ENCODE data around the gene MTA1. TPM values are rescaled to one million over a fixed set of nuclear protein-coding genes. Genes with fewer than 3 reads are reported as not detected.
A peak's percentile ranks its signal among the peaks of the same experiment; 100 is the strongest.

MTA1 gene
- total RNA-seq, 2 donors from 2014 or later = 99.0 to 99.7 TPM

- ATAC-seq (no peak), DNase-seq (no peak)
- H3K9me3 ChIP-seq (ENCODE audit: control insufficient read depth, low read length, poor library complexity, severe bottlenecking) = no peaks in the 10 kb centered on the region
- Mint-ChIP-seq H3K4me3 (no peak overlapping the region), H3K4me1 (peaks cover 2% of the 10 kb centered on the region), H3K27me3 (no peaks in the 10 kb centered on the region), H3K27ac (no peak overlapping the region), H3K36me3 (ENCODE audit: low read depth) (no peaks in the 10 kb centered on the region)
Measured at GRCh38 chr14:105453847-105454246, 34.2 kb downstream of the MTA1 start.

DNA sequence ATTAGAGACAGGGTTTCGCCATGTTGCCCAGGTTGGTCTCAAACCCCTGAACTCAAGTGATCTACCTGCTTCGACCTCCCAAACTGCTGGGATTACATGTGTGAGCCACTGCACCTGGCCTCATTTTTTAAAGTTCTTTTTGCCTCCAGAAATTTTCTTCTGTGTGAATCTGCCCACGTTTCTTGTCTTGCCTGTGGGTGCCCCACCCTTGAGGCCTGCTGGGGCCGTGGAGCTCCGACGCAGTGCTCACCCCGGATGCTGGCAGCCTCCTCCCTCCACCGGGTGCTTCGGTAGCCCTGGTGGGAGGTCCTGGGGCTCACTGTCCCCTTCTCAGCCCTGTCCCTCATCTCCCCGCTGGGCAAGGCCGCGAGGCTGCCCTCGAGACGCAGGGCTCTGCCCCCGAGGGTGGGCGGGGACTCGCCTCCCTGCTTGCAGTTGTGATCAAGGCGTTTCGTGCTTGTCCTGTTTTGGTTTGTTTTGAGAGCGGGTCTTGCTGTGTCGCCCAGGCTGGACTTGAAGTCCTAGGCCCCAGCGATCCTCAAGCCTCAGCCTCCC is 35.5 kb downstream of the MTA1 start:
- Mint-ChIP-seq H3K27ac (peak overlapping the region; percentile 9), H3K36me3 (ENCODE audit: low read depth) (no peaks in the 10 kb centered on the region), H3K27me3 (no peaks in the 10 kb centered on the region), H3K4me1 (peaks cover 2% of the 10 kb centered on the region), H3K4me3 (no peak overlapping the region)
- H3K9me3 ChIP-seq (ENCODE audit: control insufficient read depth, low read length, poor library complexity, severe bottlenecking) = no peaks in the 10 kb centered on the region
- no peak for ATAC-seq
- no peak for DNase-seq

GRCh38 chr14:105455766-105456660 is 36.4 kb downstream of the MTA1 start:
- no peak for DNase-seq
- H3K27me3 Mint-ChIP-seq = no peaks in the 10 kb centered on the region
- no peaks in the 10 kb centered on the region for H3K9me3 ChIP-seq (ENCODE audit: control insufficient read depth, low read length, poor library complexity, severe bottlenecking)
- no peak overlapping the region for H3K4me3 Mint-ChIP-seq
- no peak overlapping the region for H3K27ac Mint-ChIP-seq
- H3K4me1 Mint-ChIP-seq = peaks cover 2% of the 10 kb centered on the region
- H3K36me3 Mint-ChIP-seq (ENCODE audit: low read depth) = no peaks in the 10 kb centered on the region
- no peak for ATAC-seq

- H3K9me3 ChIP-seq (ENCODE audit: control insufficient read depth, low read length, poor library complexity, severe bottlenecking) = no peaks in the 10 kb centered on the region
- Mint-ChIP-seq H3K4me3 (no peak overlapping the region), H3K27me3 (no peaks in the 10 kb centered on the region), H3K4me1 (peaks cover 2% of the 10 kb centered on the region), H3K27ac (no peak overlapping the region), H3K36me3 (ENCODE audit: low read depth) (no peaks in the 10 kb centered on the region)
- no peak for DNase-seq
- ATAC-seq = no peak
Measured at GRCh38 chr14:105456736-105457617, 37.4 kb downstream of the MTA1 start.

DNA sequence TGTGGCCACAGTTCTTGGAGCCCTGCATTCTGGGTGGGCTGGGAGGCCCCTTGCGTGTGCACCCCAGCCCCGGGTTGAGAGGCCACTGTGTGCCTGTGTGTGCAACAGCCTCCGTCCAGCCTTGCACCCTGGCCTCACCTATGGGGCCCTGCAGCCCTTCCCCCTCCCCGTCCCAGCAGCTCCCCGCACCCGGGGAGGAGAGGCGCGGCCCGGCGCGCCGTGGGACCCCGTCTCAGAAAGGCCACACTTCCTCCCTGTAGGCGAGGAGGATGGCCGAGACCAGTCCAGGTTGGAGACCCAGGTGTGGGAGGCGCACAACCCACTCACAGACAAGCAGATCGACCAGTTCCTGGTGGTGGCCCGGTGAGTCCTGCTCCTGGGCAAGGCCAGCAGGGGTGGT is 38.4 kb downstream of the MTA1 start:
- no peaks in the 10 kb centered on the region for H3K36me3 Mint-ChIP-seq (ENCODE audit: low read depth)

DNA sequence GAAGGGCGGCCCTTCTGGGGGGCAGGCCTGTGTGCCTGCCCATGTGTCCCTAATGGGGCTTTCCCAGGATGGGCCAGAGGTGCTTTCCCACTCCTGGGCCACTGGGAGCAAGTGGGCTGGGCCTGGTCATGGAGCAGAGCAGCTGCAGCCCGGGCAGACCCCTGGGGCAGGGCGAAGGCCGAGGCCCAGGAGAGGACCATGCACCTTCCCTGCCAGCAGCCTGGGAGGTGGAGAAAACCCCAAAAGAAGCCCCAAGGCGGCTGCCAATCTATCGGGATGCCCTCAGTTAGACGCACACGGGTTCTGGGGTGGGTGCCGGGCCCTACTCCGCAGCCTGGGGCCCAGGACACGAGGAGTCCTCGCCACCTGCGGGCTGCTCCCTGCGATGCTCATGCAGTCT is 38.9 kb downstream of the MTA1 start:
- ATAC-seq (no peak), DNase-seq (no peak)
- no peaks in the 10 kb centered on the region for H3K9me3 ChIP-seq (ENCODE audit: control insufficient read depth, low read length, poor library complexity, severe bottlenecking)
- Mint-ChIP-seq H3K27ac (no peak overlapping the region), H3K4me1 (peaks cover 2% of the 10 kb centered on the region), H3K4me3 (no peak overlapping the region), H3K27me3 (no peaks in the 10 kb centered on the region), H3K36me3 (ENCODE audit: low read depth) (no peaks in the 10 kb centered on the region)

More for the DNA sequence above, 38.4 kb downstream of the MTA1 start:
- Mint-ChIP-seq H3K27ac (no peak overlapping the region), H3K4me3 (no peak overlapping the region), H3K4me1 (peaks cover 2% of the 10 kb centered on the region), H3K27me3 (no peaks in the 10 kb centered on the region)
- ATAC-seq (no peak), DNase-seq (no peak)
- no peaks in the 10 kb centered on the region for H3K9me3 ChIP-seq (ENCODE audit: control insufficient read depth, low read length, poor library complexity, severe bottlenecking)

- ATAC-seq (no peak), DNase-seq (no peak)
- no peak overlapping the region for H3K4me3 Mint-ChIP-seq
- H3K27me3 Mint-ChIP-seq = no peaks in the 10 kb centered on the region
- H3K9me3 ChIP-seq (ENCODE audit: control insufficient read depth, low read length, poor library complexity, severe bottlenecking) = no peaks in the 10 kb centered on the region
- H3K4me1 Mint-ChIP-seq = peaks cover 2% of the 10 kb centered on the region
- H3K36me3 Mint-ChIP-seq (ENCODE audit: low read depth) = no peaks in the 10 kb centered on the region
- no peak overlapping the region for H3K27ac Mint-ChIP-seq
Measured at GRCh38 chr14:105460116-105460515, 40.5 kb downstream of the MTA1 start.

DNA sequence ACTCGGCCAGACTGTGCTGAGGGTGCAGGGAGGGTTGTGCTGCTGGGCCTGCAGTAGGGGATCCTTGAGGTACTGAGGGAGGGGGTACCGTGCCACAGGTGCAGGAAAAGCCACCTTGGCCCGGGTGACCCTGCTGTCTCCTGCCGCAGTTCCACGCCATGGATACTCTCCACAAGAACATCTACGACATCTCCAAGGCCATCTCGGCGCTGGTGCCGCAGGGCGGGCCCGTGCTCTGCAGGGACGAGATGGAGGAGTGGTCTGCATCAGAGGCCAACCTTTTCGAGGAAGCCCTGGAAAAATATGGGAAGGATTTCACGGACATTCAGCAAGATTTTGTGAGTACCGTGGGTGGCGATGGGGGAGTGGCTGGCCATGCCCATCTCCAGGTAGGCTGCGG is 41.0 kb downstream of the MTA1 start:
- Mint-ChIP-seq H3K4me1 (no peaks in the 10 kb centered on the region), H3K36me3 (ENCODE audit: low read depth) (no peaks in the 10 kb centered on the region), H3K4me3 (no peak overlapping the region), H3K27me3 (no peaks in the 10 kb centered on the region), H3K27ac (no peak overlapping the region)
- ATAC-seq (no peak), DNase-seq (no peak)
- no peaks in the 10 kb centered on the region for H3K9me3 ChIP-seq (ENCODE audit: control insufficient read depth, low read length, poor library complexity, severe bottlenecking)

DNA sequence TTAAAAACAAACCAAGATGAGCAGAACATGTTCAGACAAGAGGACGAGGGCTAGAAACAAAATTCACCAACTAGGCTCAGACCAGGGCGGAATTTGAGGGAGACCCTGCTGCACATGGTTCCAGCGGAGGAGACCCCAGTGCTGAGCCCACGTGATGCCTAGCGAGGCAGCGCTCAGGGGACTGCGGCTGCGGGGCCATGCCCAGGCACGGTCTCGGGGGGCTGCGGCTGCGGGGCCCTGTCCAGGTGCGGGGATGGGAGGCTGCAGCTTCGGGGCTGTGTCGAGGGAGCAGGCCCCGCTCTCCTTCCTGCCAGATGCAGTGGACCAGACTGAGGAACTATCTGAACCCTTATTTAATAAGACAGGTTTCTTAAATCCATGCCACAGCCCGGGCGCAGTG is 42.3 kb downstream of the MTA1 start:
- Mint-ChIP-seq H3K4me3 (no peak overlapping the region), H3K27me3 (no peaks in the 10 kb centered on the region), H3K4me1 (no peaks in the 10 kb centered on the region), H3K36me3 (ENCODE audit: low read depth) (no peaks in the 10 kb centered on the region), H3K27ac (no peak overlapping the region)
- H3K9me3 ChIP-seq (ENCODE audit: control insufficient read depth, low read length, poor library complexity, severe bottlenecking) = no peaks in the 10 kb centered on the region
- DNase-seq (no peak), ATAC-seq (no peak)

DNA sequence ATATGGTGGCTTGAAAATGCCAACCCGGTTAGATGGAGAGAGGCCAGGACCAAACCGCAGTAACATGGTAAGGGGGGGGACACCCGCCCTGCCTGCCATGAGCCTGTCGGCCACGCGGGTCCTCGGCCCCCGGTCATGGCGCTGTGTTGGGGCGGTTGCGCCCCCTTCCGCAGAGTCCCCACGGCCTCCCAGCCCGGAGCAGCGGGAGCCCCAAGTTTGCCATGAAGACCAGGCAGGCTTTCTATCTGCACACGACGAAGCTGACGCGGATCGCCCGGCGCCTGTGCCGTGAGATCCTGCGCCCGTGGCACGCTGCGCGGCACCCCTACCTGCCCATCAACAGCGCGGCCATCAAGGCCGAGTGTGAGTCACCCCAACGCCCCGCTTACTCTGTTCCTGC is 44.9 kb downstream of the MTA1 start:
- Mint-ChIP-seq H3K27me3 (no peaks in the 10 kb centered on the region), H3K27ac (no peak overlapping the region), H3K36me3 (ENCODE audit: low read depth) (no peaks in the 10 kb centered on the region), H3K4me1 (no peaks in the 10 kb centered on the region), H3K4me3 (no peak overlapping the region)
- ATAC-seq (no peak), DNase-seq (no peak)
- H3K9me3 ChIP-seq (ENCODE audit: control insufficient read depth, low read length, poor library complexity, severe bottlenecking) = no peaks in the 10 kb centered on the region

GRCh38 chr14:105465209-105466031 is 45.8 kb downstream of the MTA1 start:
- H3K4me1 Mint-ChIP-seq = no peaks in the 10 kb centered on the region
- no peak overlapping the region for H3K27ac Mint-ChIP-seq
- H3K36me3 Mint-ChIP-seq (ENCODE audit: low read depth) = no peaks in the 10 kb centered on the region
- no peak for DNase-seq
- no peaks in the 10 kb centered on the region for H3K27me3 Mint-ChIP-seq
- no peaks in the 10 kb centered on the region for H3K9me3 ChIP-seq (ENCODE audit: control insufficient read depth, low read length, poor library complexity, severe bottlenecking)
- ATAC-seq = no peak
- H3K4me3 Mint-ChIP-seq = no peak overlapping the region

GRCh38 chr14:105466531-105467248 is 47.1 kb downstream of the MTA1 start:
- DNase-seq (no peak), ATAC-seq (no peak)
- Mint-ChIP-seq H3K36me3 (ENCODE audit: low read depth) (no peaks in the 10 kb centered on the region), H3K4me1 (no peaks in the 10 kb centered on the region), H3K27me3 (no peaks in the 10 kb centered on the region), H3K4me3 (no peak overlapping the region), H3K27ac (no peak overlapping the region)
- no peaks in the 10 kb centered on the region for H3K9me3 ChIP-seq (ENCODE audit: control insufficient read depth, low read length, poor library complexity, severe bottlenecking)

All from T-helper 17 cell (primary cell).